H1 (cell line): Measurements from ENCODE around the gene CD248. TPM values are rescaled to one million over a fixed set of nuclear protein-coding genes. Genes with fewer than 3 reads are reported as not detected.

ENCODE experiments used
- ASH2L ChIP-seq: fragments of 200-600, 300-600 bp; sonication (generic); IDR thresholded peaks from one replicate; pipeline ENCODE4 v1.7.1; 2017; ENCODE audit warnings: low read length
- ATF2 ChIP-seq: IDR thresholded peaks from 2 replicates; pipeline ENCODE4 v1.6.1; 2012; ENCODE audit warnings: low read length, inconsistent platforms
- E2F6 ChIP-seq: IDR thresholded peaks from 2 replicates; pipeline ENCODE4 v1.6.1; 2012; ENCODE audit warnings: inconsistent platforms
- USF2 ChIP-seq: IDR thresholded peaks from 2 replicates; pipeline ENCODE4 v1.6.1; 2011; ENCODE audit warnings: low read length, improper control_type of control experiment
- ZNF274 ChIP-seq: IDR thresholded peaks from 2 replicates; pipeline ENCODE4 v1.7.0; 2012; ENCODE audit warnings: low read length, borderline replicate concordance; ENCODE audit errors: extremely low read depth
- polyA plus RNA-seq, 7 experiments: library from polyadenylated mRNA; depleted of rRNA in 3 of 7; stranded (reverse) in 5 of 7; unstranded in 2 of 7; fragments of >200 nt in 5 of 7; fragments of 200-250 nt in 2 of 7; gene quantifications; 1 replicate in 5 of 7; 2 replicates in 1 of 7; 4 replicates in 1 of 7; pipeline versions ENCODE4 v1.2.1 to v1.2.3, GENCODE V29; 2011 to 2013; ENCODE audit warnings: missing spikeins in 2 of 7, mixed read lengths in 2 of 7
- total RNA-seq: library from RNA; stranded (reverse); fragmentation: NEBNext Ultra II Directional; extraction: Animal tissue kit (Norgen Biotek cat#: 25700); gene quantifications from 2 replicates; pipeline ENCODE4 v1.2.1, GENCODE V29; 2021

CD248 gene
- total and polyA plus RNA-seq, 2 of the 8 experiments (the other 6 are each of a cell fraction or from before 2014, with no cell fraction given) = 2.7 to 3.9 TPM

GRCh38 chr11:66339162-66339675 is 22.4 kb upstream of the CD248 start (continued):
- TF ChIP-seq USF2 = no peak
- TF ChIP-seq E2F6 = no peak
- no peak for TF ChIP-seq ZNF274
- no peak for TF ChIP-seq ATF2
- TF ChIP-seq ASH2L = no peak
